HG03460 (cell line): ENCODE data around the gene STXBP6.
A peak's percentile ranks its signal among the peaks of the same experiment; 100 is the strongest.

Source experiments
- ATAC-seq: cut with Tn5 transposase; IDR thresholded peaks from one replicate; pipeline ENCODE4 v1.9.1; 2021; ENCODE audit not compliant: unreplicated experiment

Gene STXBP6

DNA sequence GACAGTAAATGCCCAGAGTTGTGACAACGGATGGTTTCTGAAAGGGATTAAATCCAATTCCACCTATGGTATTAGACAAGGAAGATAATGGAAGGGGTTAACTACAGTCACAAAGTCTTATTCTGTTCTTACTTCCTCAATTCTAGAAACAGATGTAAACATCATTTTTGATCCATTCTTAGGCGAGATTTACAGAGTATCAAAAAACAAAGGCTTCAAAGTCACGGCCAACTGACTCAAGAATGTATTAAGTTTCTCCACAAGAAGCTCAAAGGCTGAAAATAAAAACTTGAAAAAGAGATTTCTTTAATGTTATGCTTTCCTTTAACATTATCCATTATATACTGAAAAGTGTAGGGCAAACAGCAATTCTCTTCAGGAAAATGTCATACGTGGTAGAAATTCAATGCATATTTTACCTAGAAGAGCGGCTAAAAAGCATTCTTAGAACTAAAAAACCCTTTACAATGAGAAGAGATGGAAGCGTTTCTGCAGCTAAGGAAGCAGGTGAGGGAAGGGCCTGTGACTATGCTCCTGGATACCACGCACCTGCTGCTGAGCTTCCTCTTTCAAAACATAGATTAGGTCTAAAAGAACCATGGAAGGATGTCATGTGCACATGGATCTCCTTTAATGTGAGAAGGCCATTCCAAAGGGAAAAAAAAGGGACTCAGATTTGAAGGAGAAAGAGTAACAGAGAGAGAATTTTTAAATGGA lies 185.8 kb downstream of the STXBP6 start:
- ATAC-seq, result no peak

DNA sequence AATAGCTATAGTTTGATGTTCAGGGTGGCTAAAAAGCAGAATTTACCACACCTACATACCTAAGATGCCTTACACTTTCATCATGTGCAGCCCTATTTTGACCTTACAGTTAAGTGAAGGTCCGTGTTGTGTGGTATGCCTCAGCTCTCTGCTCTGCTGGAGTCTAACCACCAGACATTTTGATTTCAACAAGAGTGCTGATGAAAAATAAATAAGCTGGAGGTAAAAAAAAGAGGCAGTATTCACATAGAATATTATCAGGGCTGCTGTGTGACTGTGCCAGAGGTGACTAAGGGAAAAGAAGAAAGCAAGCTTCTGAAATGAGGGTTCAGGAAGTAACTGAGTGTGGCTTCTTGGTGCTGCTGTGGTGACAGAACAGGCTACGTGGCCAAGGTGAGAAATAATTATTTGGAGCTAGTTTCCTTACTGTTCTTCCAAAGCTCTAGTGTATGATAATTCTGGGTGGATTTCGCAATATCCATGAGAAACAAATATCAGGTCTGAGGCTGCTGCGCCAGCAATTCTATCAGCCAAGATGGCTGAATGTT lies 188.8 kb downstream of the STXBP6 start:
- no peak for ATAC-seq

DNA sequence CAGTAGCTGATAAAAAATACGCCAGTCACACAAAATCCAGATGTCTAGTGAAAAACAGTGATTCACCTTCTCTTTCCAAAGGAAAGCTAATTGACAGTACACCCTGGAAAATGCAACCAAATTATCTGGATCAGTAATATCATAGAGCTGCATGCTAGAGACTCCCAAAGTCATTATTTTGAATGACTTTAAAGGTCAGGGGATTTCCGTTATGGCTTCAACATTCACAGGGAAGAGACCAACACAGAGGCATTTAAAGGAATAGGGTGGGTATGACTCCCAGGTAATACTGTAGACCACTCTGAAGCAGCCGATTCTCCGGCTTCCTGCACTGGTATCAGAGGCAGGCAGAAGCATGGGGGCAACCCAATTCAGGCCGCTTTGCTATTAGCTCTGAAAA lies 190.4 kb downstream of the STXBP6 start:
- ATAC-seq, result no peak

DNA sequence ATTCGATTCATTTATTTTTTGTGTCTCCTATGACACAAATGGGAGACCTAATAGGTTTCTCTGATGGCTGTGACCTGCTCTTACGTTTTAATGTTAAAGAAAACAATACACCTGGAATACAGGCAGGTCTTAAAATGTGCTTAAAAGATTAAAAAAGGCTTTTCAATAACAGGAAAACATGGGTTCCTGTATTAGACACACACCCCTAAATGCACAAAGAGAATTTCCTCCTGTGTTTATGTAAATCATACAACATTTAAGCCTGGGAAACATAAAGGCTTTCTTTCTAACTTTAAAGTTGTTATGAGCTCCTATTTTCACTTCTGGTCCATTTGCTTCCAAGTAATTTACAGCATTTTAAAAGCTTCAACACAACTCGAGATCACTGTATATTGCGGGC lies 191.3 kb downstream of the STXBP6 start:
- ATAC-seq, result no peak

DNA sequence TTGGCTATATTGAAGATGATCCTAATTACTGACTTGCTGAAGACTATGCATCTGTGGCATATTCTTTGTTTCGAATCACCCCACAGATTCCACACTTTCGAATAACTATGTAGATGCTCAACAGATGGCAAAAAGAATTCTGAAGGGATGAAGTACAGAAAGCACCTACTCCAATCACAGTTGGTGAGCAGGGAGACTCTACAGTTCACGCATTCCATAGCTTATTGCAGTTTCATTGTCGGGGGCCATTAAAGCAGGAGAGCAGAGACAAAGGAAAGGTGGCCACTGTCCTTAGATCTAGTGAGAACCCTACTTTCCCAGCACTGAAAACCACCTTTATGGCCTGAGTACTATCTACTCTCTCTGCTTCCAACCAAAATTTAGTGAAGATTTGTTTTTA lies 191.9 kb downstream of the STXBP6 start:
- ATAC-seq, result no peak

DNA sequence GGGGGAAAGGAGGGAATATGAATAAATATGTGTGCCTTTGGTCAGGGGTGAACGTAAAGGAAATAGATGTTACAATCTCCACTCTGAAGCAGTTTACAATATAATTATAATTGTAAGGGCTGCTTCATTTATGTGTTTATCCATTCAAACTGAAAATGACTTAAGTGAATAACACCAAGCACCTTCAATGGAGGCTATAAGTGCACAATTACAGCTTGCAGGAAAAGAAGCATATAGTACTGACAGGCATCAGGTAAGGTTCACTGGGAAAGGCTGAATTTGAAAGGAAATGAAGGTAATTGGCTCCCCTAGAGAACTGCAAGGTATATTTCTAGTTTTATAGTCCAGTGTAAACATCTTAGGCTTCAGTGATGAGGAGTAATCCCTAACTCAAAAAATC lies 192.7 kb downstream of the STXBP6 start:
- ATAC-seq, result no peak

DNA sequence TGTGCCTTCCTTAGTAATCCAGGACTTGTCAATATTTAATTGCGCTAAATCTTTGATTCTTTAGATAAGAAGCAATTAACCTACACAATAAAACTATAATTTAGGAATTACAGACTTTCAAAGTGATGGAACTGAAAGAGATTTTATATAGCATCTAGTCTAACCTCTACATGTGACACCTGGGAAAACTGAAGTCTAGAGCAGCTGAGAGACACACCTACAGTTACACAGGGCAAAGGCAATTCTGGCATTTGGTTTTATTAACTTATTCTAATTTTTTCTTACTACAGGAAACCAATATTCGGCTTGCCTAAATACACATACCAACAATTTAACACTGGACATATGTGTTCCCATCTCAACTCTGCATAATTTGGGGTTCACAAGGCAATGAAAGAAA lies 196.5 kb downstream of the STXBP6 start:
- no peak for ATAC-seq

DNA sequence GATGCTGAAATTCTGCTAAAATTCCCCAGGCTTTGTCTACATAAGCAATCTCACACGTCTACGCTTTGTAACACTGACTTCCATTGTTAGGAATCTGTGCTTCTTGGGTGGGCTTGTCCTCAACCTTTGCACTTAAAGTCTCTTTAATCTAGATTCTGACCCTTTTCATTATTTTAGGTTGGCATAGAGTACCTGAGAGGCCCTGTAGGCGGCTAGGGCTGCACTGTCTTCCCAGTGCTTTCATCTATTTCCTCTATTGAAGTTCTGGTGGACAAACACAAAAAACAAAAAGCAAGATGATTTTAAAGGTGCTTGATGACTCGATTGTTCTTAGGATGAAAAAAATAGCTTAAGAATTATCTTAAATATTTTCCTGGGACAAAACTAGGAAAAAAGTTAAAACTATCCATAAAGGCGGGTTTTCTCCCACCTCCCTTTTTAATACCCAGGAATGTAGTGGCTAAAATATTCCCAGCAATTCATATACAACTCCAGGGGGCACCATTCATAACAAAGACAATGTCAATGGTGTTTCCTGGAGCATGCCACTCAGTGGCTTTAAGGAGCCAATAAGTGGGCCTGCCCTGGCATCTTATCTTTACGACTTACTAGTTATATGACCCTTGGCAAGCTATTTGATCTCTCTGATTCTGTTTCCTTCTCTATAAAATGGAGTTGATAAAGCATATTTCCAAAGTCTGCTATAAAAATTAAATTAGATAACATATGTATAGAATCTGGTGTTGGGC lies 197.5 kb downstream of the STXBP6 start:
- ATAC-seq, result no peak

DNA sequence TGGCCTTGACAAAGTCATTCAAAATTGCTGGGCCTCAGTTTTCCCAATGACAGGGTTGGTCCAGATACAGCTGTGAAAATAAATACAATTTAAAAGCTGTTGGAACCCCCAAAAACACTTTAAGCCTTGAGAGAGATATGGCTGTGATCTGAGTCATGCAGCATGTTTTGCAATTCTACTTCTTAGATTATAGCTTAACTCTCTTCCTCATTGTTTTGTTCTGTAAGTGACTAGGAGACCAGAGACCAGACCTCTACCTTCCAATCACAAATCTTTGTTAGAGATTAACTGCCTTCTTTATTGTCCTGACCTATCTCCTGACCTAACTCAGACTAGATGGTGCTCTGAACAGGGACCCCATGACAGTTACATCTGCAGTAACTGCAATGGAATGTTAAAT lies 198.1 kb downstream of the STXBP6 start:
- ATAC-seq, result no peak

DNA sequence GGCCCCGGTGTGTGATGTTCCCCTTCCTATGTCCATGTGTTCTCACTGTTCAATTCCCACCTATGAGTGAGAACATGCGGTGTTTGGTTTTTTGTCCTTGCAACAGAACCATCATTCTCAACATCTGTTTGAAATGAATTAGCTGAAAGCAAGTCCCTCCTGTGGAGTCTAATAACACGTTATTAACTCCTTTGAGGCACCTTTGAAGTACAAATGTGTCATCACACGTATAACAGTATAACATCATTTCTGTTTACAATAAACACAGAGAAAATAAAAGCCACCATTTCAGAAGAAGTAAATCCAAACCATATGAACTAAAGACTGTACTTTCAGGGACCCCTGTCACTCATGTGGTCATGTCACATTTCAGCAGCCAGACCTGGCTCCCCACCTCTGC lies 198.5 kb downstream of the STXBP6 start:
- ATAC-seq, result no peak

DNA sequence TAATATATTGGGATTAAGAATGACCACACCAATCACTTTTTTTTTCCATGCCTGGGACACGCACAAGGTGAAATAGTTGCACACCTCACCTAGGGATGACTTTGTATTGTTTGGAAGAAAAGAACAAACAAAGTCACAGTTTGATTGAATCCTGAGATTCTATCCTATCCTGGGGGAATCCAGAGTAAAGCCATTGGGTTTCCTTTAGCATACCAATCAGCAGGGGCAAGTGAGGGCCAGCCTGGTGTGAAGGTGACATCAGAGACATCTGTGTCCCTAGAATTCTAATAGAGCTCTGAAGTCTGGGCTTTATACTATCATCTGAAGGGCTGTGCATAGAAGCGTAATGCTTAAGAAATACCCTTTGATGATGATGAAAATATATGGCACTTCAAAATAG lies 199.9 kb downstream of the STXBP6 start:
- no peak for ATAC-seq

DNA sequence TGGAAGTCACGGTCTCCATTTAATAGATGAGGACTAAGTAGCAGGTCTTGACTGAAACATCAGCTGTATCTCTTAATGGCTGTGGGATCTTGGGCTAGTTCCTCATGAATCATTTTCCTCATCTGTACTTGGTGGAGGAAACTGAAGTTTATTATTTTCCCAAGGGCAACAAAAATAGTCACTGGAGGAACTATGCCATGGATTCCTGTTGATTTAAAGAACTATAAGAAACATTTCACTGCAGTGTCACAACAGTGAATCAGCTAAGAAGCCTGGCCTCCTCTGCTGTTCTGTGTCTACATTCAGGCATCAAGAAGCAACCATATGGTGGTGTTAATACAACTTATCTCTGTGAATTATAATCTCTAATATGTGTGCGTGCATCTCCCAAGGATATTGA lies 200.5 kb downstream of the STXBP6 start:
- ATAC-seq, result no peak

DNA sequence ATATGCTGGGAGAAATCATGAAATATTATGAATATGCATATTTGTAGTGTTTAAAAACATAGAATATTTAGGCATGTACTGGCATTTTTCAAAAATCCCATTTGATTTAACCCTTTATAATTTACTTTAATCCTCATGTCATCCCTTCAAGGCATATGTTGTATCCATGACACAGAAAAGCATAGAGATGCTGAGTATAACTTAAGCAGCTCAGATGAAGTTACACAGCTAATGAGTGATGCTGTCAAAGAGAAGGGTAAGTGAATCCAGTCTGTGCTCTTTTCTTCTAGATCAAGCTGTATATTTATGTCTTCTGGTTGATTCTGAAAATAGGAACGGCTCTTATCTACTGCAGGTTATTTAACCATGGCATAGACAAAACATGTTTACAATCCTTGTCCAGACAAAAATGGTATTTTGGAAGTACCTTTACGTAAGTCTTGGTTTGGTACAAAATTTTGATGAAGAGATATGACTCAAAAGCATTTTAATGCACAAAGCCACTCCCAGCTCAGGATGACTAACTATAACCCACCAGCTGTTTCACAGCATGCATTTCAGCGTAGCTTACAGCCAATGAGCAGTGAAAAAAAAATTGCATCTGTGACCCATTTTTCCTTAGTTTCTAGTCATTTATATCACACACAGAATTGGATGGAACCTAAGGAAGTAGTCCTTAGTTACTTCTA lies 201.7 kb downstream of the STXBP6 start:
- ATAC-seq, result no peak

DNA sequence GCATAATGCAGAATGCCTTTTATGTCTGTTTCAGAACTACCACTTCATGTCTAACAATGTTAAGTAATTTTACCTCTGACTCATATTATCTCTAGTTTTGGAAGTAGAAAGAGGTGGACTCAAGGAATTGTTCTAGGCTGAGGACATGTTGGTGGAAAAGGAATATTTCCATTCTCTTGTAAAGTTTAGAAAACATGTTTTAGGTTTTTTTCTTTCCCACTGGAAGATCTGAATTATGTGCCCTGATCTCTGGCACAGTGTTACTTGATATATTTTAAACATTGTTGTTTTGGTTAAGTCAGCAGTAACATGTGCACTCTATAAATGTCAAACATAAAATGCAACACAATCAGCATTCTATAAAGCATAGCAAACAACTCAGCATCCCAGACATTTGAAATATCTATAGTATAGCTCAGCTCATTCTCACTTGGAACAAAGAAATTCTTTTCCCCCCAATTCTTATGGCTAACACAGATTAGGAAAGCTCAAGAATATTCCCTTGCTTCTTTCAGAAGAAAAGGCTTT lies 202.3 kb downstream of the STXBP6 start:
- ATAC-seq, result no peak

DNA sequence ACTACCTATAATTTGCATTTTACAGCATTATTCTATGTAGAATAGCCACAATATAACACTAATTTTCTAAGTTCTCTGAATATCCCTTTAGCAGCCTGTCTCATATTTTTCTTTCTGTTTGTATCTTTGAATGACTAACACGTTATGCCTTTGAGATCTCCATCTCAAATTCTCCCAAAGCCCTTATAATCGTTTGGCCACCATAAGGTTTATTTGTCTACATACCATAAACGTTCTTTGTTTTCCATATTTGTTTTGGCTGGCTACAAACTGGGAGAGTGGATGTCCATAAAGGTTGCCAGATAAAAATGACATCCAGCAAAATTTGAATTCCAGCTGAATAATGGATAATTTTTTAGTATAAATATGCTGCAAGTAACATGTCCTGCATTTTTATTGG lies 203.7 kb downstream of the STXBP6 start:
- ATAC-seq, result no peak

DNA sequence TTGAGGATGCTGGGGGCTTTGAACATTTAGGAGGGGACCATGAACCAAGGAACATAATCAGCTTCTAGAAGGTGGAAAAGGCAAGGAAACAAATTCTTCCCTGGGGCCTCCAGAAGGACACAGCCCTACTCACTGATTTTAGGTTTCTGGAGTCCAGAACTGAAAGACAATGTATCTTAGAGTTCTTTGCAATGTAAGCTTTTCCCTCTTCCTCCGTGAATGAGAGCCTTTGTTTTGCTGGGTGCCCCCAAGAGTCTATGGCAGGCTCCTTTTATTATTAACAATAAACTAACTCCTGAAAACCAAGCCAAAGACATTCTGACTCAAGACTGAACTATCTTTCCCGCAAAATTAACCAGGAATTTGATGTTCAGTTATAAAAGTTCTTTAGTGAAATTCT lies 204.1 kb downstream of the STXBP6 start:
- ATAC-seq, result no peak

DNA sequence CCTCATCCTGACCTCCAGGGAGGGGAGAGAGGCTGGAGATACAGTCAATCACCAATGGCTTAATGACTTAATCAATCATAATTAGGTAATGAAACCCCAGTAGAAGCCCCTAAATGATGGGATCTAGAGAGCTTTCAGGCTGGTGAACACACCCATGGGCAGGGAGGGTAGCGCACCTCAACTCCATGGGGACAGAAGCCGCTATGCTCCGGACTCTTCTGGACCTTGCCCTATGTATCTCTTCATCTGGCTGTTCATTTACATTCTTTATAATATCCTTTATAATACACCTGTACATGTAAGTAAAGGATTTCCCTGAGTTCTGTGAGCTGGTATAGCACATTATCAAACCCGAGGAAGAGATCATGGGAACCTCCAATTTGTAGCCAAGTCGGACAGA lies 205.9 kb downstream of the STXBP6 start:
- ATAC-seq, result no peak

DNA sequence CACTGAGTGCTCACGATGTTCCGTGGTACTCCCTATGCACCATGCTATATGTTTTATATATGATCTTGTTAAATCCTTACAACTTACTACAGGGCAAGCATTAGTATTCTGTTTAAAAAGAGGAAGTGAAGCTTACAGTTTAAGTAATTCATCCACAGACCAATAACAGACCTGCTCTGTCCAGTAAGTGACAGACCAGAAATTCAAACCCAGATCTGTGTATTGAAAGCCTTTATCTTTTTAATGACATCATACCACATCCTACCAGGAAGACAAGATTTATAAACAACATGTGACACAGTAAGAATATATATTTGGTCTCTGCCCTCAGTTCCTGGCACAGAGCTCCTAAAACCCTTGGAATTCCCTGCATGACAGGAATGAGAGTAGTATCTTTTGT lies 206.5 kb downstream of the STXBP6 start:
- peak; percentile 84 for ATAC-seq

DNA sequence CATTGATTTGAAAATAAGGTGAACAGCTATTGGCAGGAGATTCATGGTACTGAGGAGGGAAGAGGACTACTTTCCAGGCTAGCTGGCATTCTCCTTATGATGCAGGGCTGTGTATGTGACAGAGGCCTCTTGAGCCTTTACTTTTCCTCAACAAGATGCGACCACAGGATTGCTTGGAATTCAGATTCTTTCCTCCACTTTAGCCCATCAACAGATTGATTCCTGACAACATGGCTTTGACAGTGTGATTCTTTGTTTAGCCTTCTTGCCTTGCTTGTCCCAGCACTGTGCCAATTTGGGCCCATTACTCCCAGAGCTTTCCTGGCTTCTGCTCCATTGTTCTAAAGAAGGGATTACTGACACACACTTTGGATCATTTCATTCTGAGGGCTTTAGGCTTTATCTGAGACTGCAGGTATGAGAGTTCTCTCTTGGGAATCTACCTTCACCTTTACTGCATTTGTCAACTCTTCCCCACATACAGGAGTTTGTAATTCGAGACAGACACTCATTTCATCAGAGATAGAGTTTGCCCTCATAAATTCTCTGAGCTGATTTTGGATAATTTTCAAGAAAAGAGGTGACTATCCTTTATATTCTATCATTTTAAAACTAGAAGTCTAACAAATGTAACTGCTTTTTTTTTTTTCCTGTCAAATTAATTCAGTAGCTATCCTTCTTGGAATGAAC lies 209.6 kb downstream of the STXBP6 start:
- no peak for ATAC-seq

DNA sequence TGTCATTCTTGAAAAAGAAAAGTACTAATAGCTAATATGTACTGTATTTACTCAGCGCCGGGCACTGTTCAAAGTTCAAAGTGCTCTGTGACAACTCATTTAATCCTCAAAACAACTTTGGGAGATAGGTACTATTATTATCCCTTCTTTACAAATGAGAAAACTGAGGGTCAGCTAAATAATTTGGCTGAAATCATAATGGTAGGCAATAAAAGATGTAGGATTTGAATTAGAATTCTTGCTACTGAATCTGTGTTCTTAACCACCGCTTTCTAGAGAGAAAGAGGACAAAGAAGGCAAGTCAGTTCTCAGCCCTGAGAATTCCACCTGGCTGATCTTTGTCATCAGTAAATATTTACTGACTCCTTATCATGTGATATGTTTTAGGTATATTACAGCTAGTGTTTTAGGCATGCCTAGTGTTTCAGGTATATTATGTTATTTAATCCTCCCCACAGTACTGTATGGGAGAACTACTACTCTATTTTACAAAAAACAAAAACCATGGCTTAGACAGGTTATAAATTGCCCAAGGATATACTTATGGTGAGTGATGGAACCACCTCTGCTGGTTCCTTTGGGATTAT lies 210.2 kb downstream of the STXBP6 start:
- ATAC-seq, result no peak
